OCI-LY1 (cell line): ENCODE results near the gene SERINC2.

ENCODE experiments used
- CTCF ChIP-seq: fragments of 200-600 bp; sonication (generic), shearing (Covaris generic); IDR thresholded peaks from 2 replicates; pipeline ENCODE4 v1.5.1; 2017; ENCODE audit warnings: mild to moderate bottlenecking, antibody characterized with exemption, low read length, moderate library complexity, mixed read lengths
- EZH2 ChIP-seq: fragments of 200-600 bp; sonication (generic), shearing (Covaris generic); IDR thresholded peaks from 2 replicates; pipeline ENCODE4 v1.8.0; 2017; ENCODE audit warnings: borderline replicate concordance, mixed run types, mild to moderate bottlenecking, antibody characterized with exemption, low read length, moderate library complexity, mixed read lengths

GRCh38 chr1:31373897-31374486, 39.0 kb upstream of the SERINC2 start:
- TF ChIP-seq CTCF = no peak
- no peak for TF ChIP-seq EZH2
